ENCODE measurements around the gene AP1AR.

GRCh38 chr4:112182604-112183003 lies 49.0 kb upstream of the AP1AR start:
- no peak for TF ChIP-seq CTCF (IDR thresholded peaks at IDR 0.05)
- TF ChIP-seq EP300 (IDR thresholded peaks at IDR 0.05): no peak
- no peak for TF ChIP-seq POLR2A (IDR thresholded peaks at IDR 0.05)

All from tibial nerve (tissue), 4 donors.